HFF-Myc (cell line): ENCODE data around the gene CTNND2.

Source experiments
- DNase-seq: peaks from one replicate; pipeline ENCODE4 v3.0.0-alpha.2; 2011; ENCODE audit warnings: low read depth; ENCODE audit errors: extremely low read depth
- H3K4me3 ChIP-seq: replicated peaks from 2 replicates; pipeline ENCODE4 v1.5.1; 2011; ENCODE audit warnings: low read depth, mild to moderate bottlenecking, control low read depth, low read length
- CTCF ChIP-seq: IDR thresholded peaks from 2 replicates; pipeline ENCODE4 v1.5.1; 2012; ENCODE audit warnings: mild to moderate bottlenecking, low read depth, low read length, control low read depth; ENCODE audit errors: missing control alignments

CTNND2 gene

GRCh38 chr5:11110128-11110527 is 794.1 kb downstream of the CTNND2 start:
- no peak for TF ChIP-seq CTCF
- no peak overlapping the region for H3K4me3 ChIP-seq
- DNase-seq = no peak

GRCh38 chr5:11105696-11106095 is 798.5 kb downstream of the CTNND2 start:
- no peak for TF ChIP-seq CTCF
- DNase-seq = no peak
- H3K4me3 ChIP-seq = no peak overlapping the region

GRCh38 chr5:11104651-11105112 is 799.6 kb downstream of the CTNND2 start:
- DNase-seq = no peak
- no peak overlapping the region for H3K4me3 ChIP-seq
- no peak for TF ChIP-seq CTCF

GRCh38 chr5:11104210-11104609 is 800.0 kb downstream of the CTNND2 start:
- H3K4me3 ChIP-seq = no peak overlapping the region
- TF ChIP-seq CTCF = no peak
- DNase-seq = no peak

- TF ChIP-seq CTCF = no peak
- no peak overlapping the region for H3K4me3 ChIP-seq
These were observed 820.1 kb downstream of the CTNND2 start for GRCh38 chr5:11084111-11084510.

GRCh38 chr5:11082404-11082945 is 821.8 kb downstream of the CTNND2 start:
- TF ChIP-seq CTCF = no peak
- H3K4me3 ChIP-seq = no peak overlapping the region
- DNase-seq = no peak

More at GRCh38 chr5:11084111-11084510, 820.1 kb downstream of the CTNND2 start:
- no peak for DNase-seq
